ENCODE data around the gene PTPRU.

Gene PTPRU

DNA sequence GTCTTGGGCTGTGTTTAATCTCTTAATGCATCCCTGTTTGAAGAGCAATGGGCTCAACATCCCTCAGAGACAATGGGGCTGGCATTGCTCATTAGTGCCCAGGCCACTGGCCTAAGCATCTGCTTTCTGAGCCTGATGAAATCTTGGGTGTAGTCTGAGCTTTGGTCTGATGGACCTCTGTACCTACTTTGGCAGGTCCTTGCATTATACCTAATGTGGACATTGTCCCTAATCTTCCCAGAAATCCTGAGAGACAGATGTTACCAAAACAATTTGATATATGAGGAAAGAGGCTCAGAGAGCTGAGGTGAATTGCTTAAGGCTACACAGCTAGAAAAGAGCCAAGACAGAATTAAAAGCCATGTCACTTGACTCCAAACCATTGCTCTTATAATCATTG is 95.0 kb downstream of the PTPRU start:
- FAIRE-seq: no peak
- no peak for DNase-seq (ENCODE audit: low spot score)

DNA sequence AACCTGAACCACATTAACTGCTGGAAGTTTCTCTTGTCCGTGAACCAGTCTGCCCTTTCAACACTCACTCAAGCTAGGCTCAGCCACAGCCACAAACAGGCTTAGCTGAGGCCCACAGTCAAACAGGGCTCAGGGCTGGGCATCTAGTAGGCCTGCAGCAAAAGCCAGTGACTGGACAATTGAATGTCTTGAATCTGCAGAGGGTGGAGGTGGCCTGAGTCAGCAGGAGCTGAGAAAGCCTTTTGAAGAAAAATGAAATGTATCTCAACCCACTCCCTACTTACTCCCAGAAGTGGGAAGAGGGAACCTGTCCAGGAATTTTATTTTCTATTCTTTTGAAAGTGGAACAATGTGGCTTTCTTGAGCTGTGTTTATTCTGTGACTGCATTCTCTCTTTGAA is 95.4 kb downstream of the PTPRU start:
- DNase-seq (ENCODE audit: low spot score) (no peak), FAIRE-seq (no peak)

DNA sequence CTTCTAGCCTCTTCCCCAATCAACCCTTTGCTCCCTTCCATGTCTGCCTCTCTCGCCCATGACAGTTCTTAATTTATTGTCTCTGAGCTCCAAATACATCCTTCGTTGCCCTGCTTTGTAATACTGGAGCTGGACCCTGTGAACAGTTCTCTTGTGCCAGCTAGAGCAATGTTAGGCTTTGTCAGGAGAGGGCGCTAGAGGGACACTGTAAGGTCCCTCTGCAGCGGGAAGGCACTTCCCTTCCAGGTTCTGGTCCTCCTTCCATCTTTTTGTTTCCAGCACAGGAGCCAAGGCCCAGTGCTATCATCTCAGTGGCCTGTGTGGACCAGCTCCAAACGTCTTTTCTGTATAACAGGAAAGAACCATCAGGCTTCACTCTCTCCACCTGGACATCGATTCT is 95.9 kb downstream of the PTPRU start:
- FAIRE-seq (no peak), DNase-seq (ENCODE audit: low spot score) (peak; percentile 27)

DNA sequence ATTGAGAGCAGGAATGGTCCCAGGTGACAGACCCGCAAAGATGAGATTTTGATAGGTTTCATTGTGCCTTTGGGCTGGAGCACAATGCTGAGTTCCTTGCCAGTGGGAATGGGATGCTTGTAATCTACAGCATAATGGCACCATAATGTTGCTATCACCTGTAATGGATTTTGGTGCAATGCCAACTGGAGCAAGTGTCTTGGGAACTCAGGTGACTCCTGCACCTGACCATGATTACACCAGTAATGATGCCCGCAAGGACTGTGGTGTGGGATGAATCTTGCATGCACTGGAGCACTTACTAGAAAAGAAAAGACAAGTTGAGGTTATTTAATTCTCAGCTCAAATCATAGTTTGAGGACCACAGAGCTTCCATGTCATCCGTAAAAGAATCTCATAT is 96.7 kb downstream of the PTPRU start:
- DNase-seq (ENCODE audit: low spot score) (no peak), FAIRE-seq (no peak)

DNA sequence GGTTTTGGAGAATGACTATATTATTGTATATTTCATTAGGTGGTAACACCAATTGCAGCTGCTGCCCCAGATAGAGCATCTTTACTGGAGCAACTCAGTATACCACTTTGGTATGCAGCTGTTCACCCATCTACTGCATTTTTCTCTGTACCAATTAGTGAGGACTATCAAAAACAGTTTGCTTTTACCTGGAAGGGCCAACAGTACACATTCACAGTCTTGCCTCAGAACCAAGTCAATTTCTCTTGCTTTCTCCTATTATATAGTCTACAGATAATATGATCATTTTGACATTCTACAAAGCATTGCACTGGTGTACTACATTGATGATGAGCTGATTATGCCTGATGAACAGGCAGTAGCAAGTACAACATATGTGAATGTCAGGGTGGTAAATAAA is 99.3 kb downstream of the PTPRU start:
- FAIRE-seq (no peak), DNase-seq (ENCODE audit: low spot score) (no peak)

DNA sequence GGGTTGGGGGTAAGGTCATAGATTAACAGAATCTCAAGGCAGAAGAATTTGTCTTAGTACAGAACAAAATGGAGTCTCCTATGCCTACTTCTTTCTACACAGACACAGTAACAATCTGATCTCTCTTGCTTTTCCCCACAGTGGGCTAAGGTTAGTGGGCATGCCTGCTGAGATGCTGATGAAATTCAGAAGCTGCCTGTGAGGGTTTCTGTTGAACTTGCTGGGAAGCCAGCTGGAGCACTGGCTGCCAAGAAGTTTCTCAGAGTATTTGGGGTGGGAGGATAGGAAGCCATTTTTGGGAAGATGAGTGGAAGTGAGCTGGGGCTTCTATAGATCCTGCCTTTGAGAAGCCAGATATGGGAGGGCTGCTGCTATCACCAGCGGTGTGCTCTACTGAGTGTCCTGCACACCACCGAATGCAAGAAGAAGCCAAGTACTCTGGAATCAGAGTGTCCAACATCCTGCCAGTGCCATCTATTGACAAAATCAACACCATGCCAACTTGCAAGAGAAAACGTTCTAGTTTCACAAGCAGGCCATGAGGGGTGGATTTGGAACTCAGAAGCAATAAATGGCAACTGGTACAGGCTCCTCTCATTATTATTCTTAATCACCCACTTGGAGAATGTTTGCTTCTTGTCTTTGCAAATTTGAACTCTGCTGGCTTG is 102.7 kb downstream of the PTPRU start:
- DNase-seq (ENCODE audit: low spot score) (no peak), FAIRE-seq (no peak)

DNA sequence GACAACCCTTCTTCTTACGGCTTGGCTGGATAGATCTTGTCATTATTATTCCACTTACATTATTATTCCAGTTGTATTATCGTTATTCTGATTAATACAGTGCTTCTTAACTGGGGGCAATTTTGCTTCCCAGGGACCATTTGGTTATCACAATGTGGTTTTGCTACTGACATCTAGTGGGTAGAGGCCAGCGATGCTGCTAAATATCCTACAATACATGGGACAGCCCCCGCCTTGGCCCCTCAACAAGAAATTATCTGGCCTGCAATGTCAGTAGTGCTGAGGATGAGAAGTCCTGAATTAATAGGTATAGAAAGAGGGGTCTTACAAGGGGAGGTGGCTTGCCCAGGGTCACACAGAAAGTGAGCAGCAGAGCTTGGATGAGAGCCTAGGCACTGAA is 105.6 kb downstream of the PTPRU start:
- FAIRE-seq (no peak), DNase-seq (ENCODE audit: low spot score) (no peak)

DNA sequence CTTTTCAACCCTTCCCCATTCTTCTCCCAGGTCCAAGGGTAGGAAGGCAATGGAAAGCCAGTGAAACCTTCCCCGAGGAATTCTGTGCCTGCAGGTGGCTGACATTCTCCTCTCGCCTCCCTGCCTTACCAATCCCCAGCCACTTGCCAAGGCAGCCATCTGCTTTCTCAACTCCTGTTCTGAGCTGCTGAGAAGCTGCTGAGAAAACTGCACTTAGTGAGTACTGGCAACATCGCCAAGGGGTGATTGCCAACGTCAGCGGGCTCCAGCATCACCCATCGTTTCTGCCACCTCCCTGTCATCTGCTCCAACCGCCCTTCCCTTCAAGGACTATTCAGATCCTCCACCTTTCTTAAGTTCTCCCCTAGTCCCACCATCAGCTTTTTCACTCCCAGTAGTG is 106.0 kb downstream of the PTPRU start:
- no peak for FAIRE-seq
- DNase-seq (ENCODE audit: low spot score): no peak

DNA sequence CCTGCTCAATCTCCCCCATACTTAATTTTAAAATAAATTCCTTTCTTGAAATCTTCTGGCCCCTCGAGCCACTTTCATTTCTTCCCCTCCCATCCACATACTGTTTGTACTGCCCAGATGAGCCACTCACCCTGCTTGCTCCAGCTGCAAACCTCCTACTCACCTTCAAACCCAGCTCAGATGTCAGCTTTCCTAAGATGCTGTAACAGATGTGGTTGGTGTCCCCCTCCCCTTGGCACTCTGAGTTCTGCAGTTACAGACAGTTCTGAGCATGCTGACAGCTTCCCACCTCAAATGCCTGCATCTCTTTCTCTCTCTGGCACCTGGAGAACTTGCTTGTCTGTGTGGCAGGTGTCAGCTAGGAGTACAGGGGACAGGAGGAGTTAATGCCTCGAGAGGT is 106.7 kb downstream of the PTPRU start:
- no peak for FAIRE-seq
- no peak for DNase-seq (ENCODE audit: low spot score)

DNA sequence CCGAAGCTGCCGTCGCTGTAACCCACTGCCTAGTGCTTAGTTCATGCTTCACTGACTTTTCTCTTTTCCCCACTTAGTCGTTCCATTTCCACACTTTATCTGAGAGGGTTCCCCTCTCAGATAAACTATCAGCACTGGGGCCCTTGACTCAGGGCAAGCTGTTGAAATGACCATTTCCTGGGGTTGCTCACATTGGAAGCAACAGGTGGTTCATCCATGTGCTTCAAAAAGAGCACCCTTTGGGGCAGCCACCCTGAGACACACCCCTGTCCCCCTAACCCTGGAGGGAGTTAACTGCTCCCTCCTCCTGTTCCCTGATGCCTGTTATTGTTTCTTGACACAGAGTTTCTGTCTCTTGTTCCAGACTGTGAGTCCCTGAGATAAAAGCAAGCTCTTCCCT is 107.2 kb downstream of the PTPRU start:
- FAIRE-seq: no peak
- DNase-seq (ENCODE audit: low spot score): no peak

DNA sequence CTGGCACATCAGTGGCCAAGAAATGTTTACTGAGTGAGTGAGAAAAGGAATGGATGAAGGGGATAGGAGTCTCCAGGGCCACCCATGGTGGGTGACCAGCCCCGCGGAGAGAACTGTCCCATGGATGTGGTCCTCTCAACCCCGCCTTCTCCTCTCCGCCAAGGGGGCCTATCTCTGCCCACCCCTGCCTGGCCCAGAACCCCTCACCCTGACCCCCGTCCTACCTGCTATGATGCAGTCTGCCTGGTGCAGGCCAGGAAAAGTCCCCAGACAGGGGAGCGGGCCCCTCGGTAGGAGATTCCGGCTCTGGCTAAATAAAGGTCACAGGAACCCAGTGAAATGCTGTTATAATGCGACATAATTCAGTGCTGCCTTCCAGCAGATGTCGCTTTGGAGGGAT is 107.6 kb downstream of the PTPRU start:
- no peak for DNase-seq (ENCODE audit: low spot score)
- FAIRE-seq: no peak

DNA sequence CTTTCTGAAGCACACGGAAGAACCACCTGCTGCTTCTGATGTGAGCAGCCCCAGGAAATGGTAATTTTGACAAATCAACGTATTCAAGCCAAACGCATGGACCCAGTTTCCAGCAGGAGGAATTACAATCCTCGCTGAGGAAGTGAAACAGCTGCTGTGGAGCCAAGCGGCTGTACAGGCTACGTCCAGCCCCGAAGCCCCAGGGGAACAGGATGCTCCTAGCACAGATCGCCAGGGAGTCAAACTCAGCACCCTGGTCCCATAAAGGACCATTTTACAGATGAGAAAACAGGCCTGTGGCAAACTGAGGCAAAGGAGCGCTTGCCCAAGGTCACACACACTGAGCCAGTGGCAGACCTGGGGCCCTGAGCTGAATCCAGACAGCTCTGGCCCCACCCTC is 108.0 kb downstream of the PTPRU start:
- DNase-seq (ENCODE audit: low spot score): no peak

DNA sequence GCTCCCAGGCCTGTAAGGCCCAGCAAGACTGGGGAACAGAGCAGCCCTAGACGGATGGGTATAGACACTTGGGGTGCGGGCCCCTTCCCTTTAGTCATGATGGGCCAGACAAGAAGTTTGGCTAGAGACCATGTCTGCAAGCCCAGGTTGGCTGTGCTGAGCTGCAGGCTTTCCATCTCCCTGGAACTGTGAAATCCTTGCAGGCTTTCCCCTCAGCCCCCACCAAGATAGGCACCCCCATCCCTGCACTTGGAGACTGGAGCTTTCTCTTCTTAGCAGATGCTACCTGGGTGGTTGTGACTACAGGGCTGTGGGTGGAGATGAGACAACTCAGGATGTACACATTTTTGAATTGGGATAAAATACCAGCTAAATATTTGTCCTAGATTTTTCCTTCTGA is 110.3 kb downstream of the PTPRU start:
- FAIRE-seq (no peak), DNase-seq (ENCODE audit: low spot score) (no peak)

More for the DNA sequence above, 108.0 kb downstream of the PTPRU start:
- no peak for FAIRE-seq

DNA sequence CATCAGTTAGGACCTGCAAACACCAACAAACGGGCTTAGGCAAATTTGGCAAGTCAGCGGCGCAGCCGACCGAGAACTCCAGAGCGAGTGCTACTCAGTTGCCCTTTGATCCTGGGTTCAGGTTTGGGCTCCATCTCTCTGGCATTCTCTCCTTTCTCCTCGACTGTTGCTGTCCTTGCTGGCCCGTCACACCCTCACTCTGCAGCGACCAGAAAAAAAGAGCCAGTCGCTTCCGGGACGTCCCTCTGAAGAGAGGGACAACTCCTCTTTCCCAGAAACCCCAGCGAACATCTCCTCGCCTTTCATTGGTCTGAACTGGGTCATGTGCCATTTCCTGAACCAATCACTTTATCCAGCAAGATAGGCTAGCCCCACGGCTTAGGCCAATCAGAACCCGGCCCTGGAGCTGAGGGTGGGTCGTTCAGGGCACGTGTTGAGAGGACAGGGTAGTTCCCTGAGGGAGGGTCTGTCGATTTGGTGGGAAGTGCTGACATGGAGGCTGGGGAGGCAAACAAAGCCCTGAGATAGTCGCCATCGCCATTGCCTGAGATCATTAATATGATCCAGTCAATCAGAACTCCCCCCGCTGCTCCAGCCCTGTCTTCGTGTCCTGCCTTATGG is 113.7 kb downstream of the PTPRU start:
- DNase-seq (ENCODE audit: low spot score) (no peak), FAIRE-seq (no peak)

DNA sequence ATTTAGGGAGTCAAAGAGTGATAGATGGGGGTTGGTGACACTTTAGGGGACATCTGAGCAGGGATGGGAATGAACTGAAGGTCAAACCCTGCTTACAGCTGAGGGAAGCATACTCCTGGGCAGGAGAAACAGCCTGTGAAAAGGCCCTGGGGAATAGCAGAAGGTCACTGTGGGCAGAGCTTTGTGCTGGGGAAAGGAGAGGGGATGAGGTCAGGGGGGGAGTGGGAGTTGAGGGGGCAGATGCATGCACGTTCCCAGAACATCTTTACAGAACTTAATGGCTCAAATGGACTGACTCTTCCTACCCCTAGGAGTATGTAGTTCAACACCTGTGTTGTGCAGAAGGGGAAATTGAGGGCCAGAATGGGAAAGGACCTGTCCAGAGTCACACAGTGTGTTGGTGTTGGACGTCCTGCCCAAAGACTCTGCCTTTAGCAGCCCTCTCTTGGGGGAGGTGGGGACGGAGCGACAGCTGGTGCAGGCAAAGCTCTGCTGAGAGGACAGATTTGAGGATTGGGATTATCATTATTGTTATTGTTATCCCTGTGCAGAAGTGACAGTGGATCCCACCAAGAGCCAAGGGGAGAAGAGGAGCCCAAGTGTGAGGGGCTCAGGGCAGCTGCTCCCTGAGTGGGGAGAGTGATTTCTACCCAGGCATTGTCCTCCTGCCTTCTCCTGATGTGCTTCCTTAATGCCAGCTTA is 116.5 kb downstream of the PTPRU start:
- DNase-seq (ENCODE audit: low spot score) (no peak), FAIRE-seq (no peak)

DNA sequence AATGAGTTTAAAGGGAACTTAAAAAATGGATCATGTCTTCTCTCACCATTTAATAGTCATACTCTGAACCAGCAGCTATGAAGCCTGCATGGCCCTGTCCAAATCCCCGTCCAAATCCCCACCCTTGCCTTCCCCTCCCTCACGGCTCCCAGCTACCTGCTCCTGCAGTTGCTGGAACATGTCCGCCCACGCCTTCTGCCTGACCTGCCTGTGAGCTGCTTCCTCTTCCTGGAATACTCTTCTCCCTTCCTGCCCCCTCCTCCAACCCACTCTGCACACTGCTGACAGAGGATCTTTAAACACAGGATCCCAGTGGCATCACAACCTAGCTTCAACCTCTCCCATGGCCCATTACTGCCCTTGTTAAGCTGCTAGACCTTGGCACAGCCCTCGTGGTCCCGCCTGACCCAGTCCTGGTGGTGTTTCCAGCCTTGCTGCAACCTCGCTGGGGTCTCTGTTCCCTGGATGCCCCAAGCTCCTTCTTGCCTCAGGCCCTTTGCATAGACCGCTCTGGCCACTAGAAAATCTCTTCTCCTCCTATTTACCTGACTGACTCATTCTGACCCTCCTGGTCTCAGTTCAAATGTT is 118.3 kb downstream of the PTPRU start:
- DNase-seq (ENCODE audit: low spot score): no peak
- FAIRE-seq: no peak

DNA sequence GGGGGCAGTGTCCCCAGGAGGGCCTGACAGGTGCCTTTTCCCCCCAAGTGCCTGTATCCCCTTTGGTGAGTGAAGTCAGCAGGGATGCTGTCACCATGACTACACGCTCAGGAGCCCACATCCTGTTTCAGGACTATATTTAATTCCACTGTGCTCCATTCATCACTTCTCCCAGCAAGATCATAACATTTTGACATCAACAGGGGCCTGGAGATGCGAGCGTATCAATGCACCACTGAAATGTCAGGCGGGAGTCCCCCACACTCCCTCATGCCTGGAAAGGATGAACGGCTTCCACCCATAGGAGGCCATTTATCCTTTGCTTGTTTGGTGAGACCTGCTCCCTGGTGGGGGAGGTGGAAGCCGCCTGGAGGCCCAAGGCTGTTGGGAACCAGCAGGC is 119.1 kb downstream of the PTPRU start:
- no peak for FAIRE-seq
- DNase-seq (ENCODE audit: low spot score): no peak

DNA sequence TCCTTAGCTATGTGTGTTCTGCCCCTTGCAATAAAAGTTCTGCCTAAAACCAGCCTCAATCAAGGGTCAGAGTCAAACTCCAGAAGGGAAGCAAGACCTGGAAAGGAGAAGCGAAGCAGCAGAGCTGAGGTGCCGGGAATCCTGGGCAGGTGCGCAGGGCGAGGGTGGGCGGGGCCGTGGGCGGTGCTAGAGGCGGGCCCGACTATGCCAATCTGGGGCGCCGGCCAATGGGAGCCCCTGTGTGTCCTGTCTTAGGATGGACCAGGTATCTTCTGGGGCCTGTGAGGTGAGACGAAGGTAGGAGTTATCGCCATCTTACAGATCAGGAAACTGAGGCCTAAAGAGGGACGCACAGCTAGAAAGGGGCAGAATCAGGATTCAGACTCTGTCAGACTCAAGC is 120.3 kb downstream of the PTPRU start:
- FAIRE-seq (no peak), DNase-seq (ENCODE audit: low spot score) (no peak)

DNA sequence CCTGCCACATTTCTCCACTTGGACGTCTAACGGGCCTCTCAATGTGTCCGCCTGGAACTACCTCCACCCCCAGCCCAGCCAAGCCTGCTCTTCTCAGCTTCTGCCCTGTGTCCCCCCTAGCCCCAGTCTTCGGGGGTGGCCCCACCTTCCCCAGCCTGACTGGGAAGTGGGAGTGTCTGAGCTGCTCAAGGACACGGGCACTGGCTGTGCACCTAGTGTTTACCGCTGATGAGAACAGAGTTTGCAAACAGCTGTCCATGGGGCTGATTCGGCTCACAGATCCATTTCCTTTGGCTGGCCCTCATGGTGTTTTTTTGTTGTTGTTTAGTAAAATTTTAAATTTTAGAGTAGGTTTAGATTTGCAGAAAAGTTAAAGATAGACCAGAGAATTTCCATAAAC is 121.1 kb downstream of the PTPRU start:
- FAIRE-seq (no peak), DNase-seq (ENCODE audit: low spot score) (no peak)

DNA sequence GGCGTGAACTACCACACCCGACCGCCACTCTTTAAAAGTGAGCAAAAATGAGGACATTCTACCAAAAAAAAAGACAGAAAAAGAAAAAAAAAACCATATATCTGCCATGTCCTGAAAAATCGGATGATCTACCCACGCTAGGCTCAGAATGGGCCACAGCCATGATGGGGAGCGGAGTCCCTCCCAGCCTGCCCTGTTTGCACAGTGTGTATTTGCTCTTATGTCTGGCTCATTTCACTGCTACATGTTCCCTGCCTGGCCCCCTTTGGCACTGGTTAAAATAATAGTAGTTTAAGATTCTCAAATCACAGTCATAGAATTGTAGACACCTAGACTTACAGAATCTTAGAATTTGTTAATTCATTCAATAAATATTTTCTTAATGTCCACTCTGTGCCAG is 121.9 kb downstream of the PTPRU start:
- DNase-seq (ENCODE audit: low spot score) (no peak), FAIRE-seq (no peak)

DNA sequence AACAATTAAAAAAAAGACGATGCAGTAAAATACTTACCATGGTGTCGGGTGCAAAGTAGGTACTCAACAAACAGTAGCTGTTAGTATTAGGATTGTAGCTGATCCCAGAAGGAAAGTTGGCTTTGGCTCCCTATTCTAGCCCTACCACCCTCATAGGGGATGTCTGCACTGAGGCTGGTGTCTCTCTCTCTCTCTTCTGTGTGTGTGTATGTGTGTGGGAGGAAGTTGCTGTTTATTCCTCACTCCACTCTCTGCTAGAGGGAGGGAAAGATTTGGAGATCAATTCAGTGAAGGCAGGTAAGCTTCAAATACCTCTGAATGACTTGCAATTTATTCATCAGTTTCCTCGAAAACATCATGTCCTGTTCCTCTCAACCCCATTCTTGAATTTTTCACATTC is 124.4 kb downstream of the PTPRU start:
- no peak for FAIRE-seq
- no peak for DNase-seq (ENCODE audit: low spot score)

DNA sequence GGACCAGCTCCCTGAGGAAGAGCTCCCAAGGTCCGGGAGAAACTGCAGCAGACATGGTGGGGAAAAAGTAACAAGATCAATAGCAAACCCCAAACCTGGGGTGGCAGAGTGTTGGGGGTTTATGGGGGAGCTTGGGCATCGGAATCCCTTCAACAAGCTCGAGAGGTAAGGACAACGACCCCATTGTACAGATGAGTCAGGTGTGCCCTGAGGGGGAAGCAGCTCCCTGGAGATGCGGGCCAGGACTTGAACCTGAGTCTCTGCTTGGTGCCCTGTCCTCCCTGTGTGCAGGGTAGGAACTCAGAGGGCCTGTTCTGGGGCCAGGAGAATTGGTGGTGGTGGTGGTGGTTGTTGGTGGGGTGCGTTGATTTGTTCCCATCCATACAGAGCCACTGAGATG is 125.4 kb downstream of the PTPRU start:
- FAIRE-seq: no peak
- DNase-seq (ENCODE audit: low spot score): no peak

DNA sequence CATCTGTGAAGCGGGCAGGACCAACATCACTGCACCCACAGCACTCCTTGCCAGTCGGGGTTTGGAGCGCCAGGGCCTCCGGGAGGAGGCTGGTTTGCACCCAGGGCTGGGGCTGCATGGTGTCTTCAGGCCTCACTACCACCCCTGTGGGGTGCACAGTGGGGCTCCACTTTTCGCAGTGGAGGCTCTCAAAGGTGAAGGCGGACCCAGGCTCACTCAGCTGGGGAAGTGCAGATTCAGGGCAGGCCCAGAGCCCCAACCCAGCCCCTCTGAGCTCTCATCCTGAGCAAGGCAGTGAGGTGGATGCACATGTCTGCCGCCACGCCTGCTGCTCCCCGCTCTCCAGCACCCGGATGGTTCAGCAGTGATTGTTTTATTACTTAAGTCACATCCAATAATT is 125.8 kb downstream of the PTPRU start:
- FAIRE-seq: no peak

More for the DNA sequence above, 125.8 kb downstream of the PTPRU start:
- DNase-seq (ENCODE audit: low spot score): no peak

Measured in urothelium cell line (cell line).